OCI-LY7 (cell line): ENCODE results near the gene STAU1.

ENCODE experiments used
- CTCF ChIP-seq: fragments of 200-600 bp; sonication (generic); conservative IDR thresholded peaks from 2 replicates; pipeline ENCODE4 v1.5.1; 2014; ENCODE audit warnings: mild to moderate bottlenecking, antibody characterized with exemption, low read length, moderate library complexity, mixed read lengths
- EZH2phosphoT487 ChIP-seq: fragments of 200-600 bp; sonication (generic); IDR thresholded peaks from 2 replicates; pipeline ENCODE4 v1.6.1; 2018; ENCODE audit warnings: low read depth, borderline replicate concordance, mild to moderate bottlenecking, mixed run types, antibody characterized with exemption, low read length, moderate library complexity, mixed read lengths

- TF ChIP-seq CTCF = no peak
- no peak for TF ChIP-seq EZH2phosphoT487
Observed at GRCh38 chr20:49185071-49185761, 2.9 kb downstream of the STAU1 start.
